Panc1 (cell line): ENCODE data around the gene EEF1AKMT3. TPM values are rescaled to one million over a fixed set of nuclear protein-coding genes. Genes with fewer than 3 reads are reported as not detected.

Experiments used
- ATAC-seq: fragments of 200-7000 bp; cut with Tn5 transposase; 2 replicates; pipeline ENCODE4 v1.9.1; 2020; ENCODE audit warnings: mild to moderate bottlenecking, moderate library complexity
- BruUV-seq: library from RNA; stranded (reverse); fragments of 400-500 nt; replicated peaks from 2 replicates; lab custom pipeline; 2021; lab: Mats Ljungman, UMichigan
- CTCF ChIA-PET: fragments of 300-600 bp; sonication (Branson Sonifier 250); formaldehyde crosslinking; loops from one replicate; lab custom pipeline; 2022; ENCODE audit warnings: antibody characterized with exemption; lab: Charles Lee
- POLR2A ChIA-PET: fragments of 300-600 bp; sonication (Branson Sonifier 250); formaldehyde crosslinking; loops from one replicate; lab custom pipeline; 2022; ENCODE audit warnings: antibody characterized with exemption; lab: Charles Lee
- DNase-seq: peaks from one replicate; pipeline ENCODE4 v3.0.0-alpha.2; 2010; ENCODE audit warnings: low read depth, low spot score
- H3K27ac ChIP-seq: 2 replicates; pipeline ENCODE4 v1.5.1; 2011; ENCODE audit warnings: mild to moderate bottlenecking, low read length, inconsistent platforms
- H3K27me3 ChIP-seq: fragments of 200-500 bp; sonication (Bioruptor generic); 2 replicates; pipeline ENCODE4 v1.6.0; 2014; ENCODE audit warnings: low read length, inconsistent platforms; ENCODE audit not compliant: control insufficient read depth, insufficient read depth
- H3K36me3 ChIP-seq: fragments of 200-500 bp; sonication (Bioruptor generic); 2 replicates; pipeline ENCODE4 v1.5.1; 2014; ENCODE audit warnings: inconsistent platforms, mild to moderate bottlenecking, low read length, moderate library complexity; ENCODE audit not compliant: control insufficient read depth, insufficient read depth
- H3K4me1 ChIP-seq: 2 replicates; pipeline ENCODE4 v1.5.1; 2011; ENCODE audit warnings: inconsistent platforms, mild to moderate bottlenecking, low read length, moderate library complexity; ENCODE audit not compliant: control insufficient read depth, insufficient read depth
- H3K4me3 ChIP-seq, 2 experiments: 2 replicates each; pipeline ENCODE4 v1.5.1; 2011 to 2012; ENCODE audit warnings: low read depth in 2 of 2, low read length in 2 of 2, mild to moderate bottlenecking in 2 of 2, inconsistent platforms in 1 of 2, moderate library complexity in 1 of 2
- H3K9me3 ChIP-seq: fragments of 200-500 bp; sonication (Bioruptor generic); 2 replicates; pipeline ENCODE4 v1.5.1; 2014; ENCODE audit warnings: low read depth, mild to moderate bottlenecking, inconsistent platforms, low read length, moderate library complexity; ENCODE audit not compliant: control insufficient read depth, insufficient read depth
- CTCF ChIP-seq: fragments of 450-650 bp; IDR thresholded peaks from 2 replicates; pipeline ENCODE4 v1.5.1; 2017; ENCODE audit warnings: mild to moderate bottlenecking
- POLR2AphosphoS5 ChIP-seq: IDR thresholded peaks from 2 replicates; pipeline ENCODE4 v1.6.1; 2012; ENCODE audit warnings: mild to moderate bottlenecking, low read depth, low read length, moderate library complexity
- SIN3A ChIP-seq: IDR thresholded peaks from 2 replicates; pipeline ENCODE4 v1.6.1; 2012; ENCODE audit warnings: low read depth, mild to moderate bottlenecking, low read length, moderate library complexity, borderline replicate concordance; ENCODE audit not compliant: insufficient read depth
- TCF7L2 ChIP-seq: IDR thresholded peaks from 2 replicates; pipeline ENCODE4 v1.6.1; 2011; ENCODE audit warnings: mild to moderate bottlenecking, low read depth, low read length, inconsistent platforms
- in situ Hi-C: cut with HindIII; loops from 2 replicates; pipeline ENCODE4 v1.10.0; 2016; ENCODE audit warnings: low sequenced_read_pairs, low pct_unique_long_range_greater_than_20kb
- intact Hi-C: fragments of 100-400 bp; cut with micrococcal nuclease; formaldehyde crosslinking; loops from one replicate; pipeline ENCODE4 v1.10.0; 2022; ENCODE audit not compliant: unreplicated experiment
- total RNA-seq: library from RNA; stranded (reverse); gene quantifications from one replicate; pipeline ENCODE4 v1.2.1, GENCODE V29; 2021; ENCODE audit not compliant: unreplicated experiment
- TF ChIP-seq, protein P1 (sequence below), 2 experiments: IDR thresholded peaks; 2 replicates each; pipeline ENCODE4 v1.6.1; 2011 to 2012; ENCODE audit warnings: low read depth in 2 of 2, control low read depth in 1 of 2, low read length in 1 of 2, mild to moderate bottlenecking in 1 of 2, moderate library complexity in 1 of 2; ENCODE audit not compliant: insufficient read depth in 1 of 2

The EEF1AKMT3 gene
- total RNA-seq, 1 experiment from 2014 or later = 7.4 TPM

DNA sequence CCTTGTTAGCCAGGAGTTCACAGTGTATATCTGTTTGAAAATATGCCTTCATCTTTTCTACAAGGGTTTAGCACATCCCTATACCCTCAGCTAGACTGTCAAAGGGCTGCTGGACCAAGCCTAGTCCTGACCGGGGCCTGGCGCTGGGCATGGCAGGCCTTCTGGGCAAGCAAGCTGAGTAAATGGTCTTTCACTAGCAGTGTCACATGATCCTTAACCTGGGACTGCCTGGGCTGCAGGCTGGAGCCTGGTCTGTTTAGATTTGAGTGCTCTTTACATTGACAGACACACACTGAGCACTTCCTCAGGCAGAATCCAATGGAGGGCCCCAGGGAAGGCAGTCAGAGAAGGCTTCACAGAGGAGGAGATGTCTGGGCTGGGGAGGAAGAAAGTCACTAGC, 53.0 kb downstream of the EEF1AKMT3 start:
- intact Hi-C loops (no loop called here), in situ Hi-C loops (no loop called here)
- no peaks in the 10 kb centered on the region for H3K4me1 ChIP-seq
- H3K27ac ChIP-seq = no peak overlapping the region
- ChIA-PET CTCF (no interaction called here), POLR2A (interaction anchor here (0.5 kb wide), 1 partner anchor 116 kb away, joined by 3 read pairs; the partner anchor contains the start of gene ATP23)
- H3K4me3 ChIP-seq = no peak overlapping the region
- no peaks in the 10 kb centered on the region for H3K27me3 ChIP-seq
- ATAC-seq (no peak), DNase-seq (no peak)
- peaks cover 29% of the 10 kb centered on the region for H3K36me3 ChIP-seq
- no peaks in the 10 kb centered on the region for H3K9me3 ChIP-seq
- TF ChIP-seq SIN3A (no peak), TCF7L2 (no peak)
- no TSS peak for BruUV-seq

DNA sequence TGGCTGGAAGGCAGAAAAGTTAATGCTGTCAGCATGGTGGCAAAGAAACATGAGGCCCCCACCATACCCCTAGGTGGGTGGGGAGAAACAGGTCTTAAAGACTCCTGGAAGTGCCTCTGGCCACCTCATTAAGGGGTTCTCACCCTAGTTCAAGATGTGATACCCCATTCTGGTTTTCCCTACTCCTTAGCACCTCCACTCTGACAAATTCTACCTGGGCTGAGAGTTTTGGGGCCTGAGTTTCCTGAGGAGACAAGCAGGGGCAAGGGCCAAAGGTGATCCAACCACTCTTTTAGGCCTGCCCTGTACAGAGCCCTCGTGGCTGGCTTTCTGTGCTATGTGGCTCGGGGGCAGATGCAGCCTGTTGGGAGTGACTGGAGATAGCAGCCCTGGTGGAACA, 54.0 kb downstream of the EEF1AKMT3 start:
- in situ Hi-C loops = no loop called here
- ATAC-seq (no peak), DNase-seq (no peak)
- Histone ChIP-seq H3K4me1 (peaks cover 3% of the 10 kb centered on the region), H3K4me3 (no peak overlapping the region), H3K27me3 (no peaks in the 10 kb centered on the region), H3K36me3 (peaks cover 29% of the 10 kb centered on the region), H3K27ac (no peak overlapping the region), H3K9me3 (no peaks in the 10 kb centered on the region)
- TF ChIP-seq, protein P1, sequence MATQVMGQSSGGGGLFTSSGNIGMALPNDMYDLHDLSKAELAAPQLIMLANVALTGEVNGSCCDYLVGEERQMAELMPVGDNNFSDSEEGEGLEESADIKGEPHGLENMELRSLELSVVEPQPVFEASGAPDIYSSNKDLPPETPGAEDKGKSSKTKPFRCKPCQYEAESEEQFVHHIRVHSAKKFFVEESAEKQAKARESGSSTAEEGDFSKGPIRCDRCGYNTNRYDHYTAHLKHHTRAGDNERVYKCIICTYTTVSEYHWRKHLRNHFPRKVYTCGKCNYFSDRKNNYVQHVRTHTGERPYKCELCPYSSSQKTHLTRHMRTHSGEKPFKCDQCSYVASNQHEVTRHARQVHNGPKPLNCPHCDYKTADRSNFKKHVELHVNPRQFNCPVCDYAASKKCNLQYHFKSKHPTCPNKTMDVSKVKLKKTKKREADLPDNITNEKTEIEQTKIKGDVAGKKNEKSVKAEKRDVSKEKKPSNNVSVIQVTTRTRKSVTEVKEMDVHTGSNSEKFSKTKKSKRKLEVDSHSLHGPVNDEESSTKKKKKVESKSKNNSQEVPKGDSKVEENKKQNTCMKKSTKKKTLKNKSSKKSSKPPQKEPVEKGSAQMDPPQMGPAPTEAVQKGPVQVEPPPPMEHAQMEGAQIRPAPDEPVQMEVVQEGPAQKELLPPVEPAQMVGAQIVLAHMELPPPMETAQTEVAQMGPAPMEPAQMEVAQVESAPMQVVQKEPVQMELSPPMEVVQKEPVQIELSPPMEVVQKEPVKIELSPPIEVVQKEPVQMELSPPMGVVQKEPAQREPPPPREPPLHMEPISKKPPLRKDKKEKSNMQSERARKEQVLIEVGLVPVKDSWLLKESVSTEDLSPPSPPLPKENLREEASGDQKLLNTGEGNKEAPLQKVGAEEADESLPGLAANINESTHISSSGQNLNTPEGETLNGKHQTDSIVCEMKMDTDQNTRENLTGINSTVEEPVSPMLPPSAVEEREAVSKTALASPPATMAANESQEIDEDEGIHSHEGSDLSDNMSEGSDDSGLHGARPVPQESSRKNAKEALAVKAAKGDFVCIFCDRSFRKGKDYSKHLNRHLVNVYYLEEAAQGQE (IDR thresholded peaks at IDR 0.05; ENCODE audit: insufficient read depth in 1 of 2, low read depth in 2 of 2, low read length in 1 of 2) = no peak
- TF ChIP-seq POLR2AphosphoS5 (no peak), TCF7L2 (no peak), CTCF (no peak), SIN3A (no peak)
- intact Hi-C loops = no loop called here
- ChIA-PET CTCF (interaction anchor here (0.7 kb wide), 1 partner anchor 71 kb away, joined by 3 read pairs; no protein-coding TSS in a partner anchor), POLR2A (no interaction called here)
- BruUV-seq = no TSS peak

DNA sequence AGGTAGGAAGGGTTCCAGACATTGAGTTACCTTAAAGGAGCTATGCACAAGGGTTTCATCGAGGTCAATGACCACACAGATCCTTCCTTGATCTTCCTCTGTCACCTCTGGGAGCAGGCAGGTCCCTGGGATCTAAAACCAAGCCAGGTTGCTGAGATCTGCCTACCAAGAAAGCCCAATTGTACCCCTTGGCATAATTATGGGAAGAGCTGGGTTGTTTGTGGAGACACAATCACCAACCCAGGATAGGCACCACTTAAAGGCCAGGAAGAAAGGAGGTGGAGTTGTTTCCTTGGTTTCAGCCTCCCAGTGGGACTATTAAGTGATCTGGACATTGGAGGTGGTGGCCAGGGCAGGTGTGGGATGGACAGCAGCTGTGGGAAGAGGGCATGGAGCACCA, 54.6 kb downstream of the EEF1AKMT3 start:
- POLR2A ChIA-PET = interaction anchor here (0.5 kb wide), 1 partner anchor 104 kb away, joined by 14 read pairs; no protein-coding TSS in a partner anchor
- TF ChIP-seq CTCF (no peak), SIN3A (no peak), TCF7L2 (no peak), POLR2AphosphoS5 (no peak)
- TF ChIP-seq, protein P1 (IDR thresholded peaks at IDR 0.05; ENCODE audit: insufficient read depth in 1 of 2, low read depth in 2 of 2, low read length in 1 of 2) = no peak
- no peak for ATAC-seq
- intact Hi-C loops (no loop called here), in situ Hi-C loops (no loop called here)
- Histone ChIP-seq H3K4me3 (no peak overlapping the region), H3K4me1 (peaks cover 9% of the 10 kb centered on the region), H3K27me3 (no peaks in the 10 kb centered on the region), H3K9me3 (no peaks in the 10 kb centered on the region), H3K27ac (no peak overlapping the region), H3K36me3 (peaks cover 28% of the 10 kb centered on the region)
- no TSS peak for BruUV-seq
- CTCF ChIA-PET = no interaction called here
- no peak for DNase-seq
